Measurements from ENCODE around the gene PGGT1B.

GRCh38 chr5:115304496-115304895 lies 41.8 kb upstream of the PGGT1B start:
- TF ChIP-seq CTCF (IDR thresholded peaks at IDR 0.05) (no peak), POLR2A (IDR thresholded peaks at IDR 0.05) (no peak)

Measured in thyroid gland (tissue), 4 donors.